ENCODE data around the gene HOXC11.

Gene HOXC11

DNA sequence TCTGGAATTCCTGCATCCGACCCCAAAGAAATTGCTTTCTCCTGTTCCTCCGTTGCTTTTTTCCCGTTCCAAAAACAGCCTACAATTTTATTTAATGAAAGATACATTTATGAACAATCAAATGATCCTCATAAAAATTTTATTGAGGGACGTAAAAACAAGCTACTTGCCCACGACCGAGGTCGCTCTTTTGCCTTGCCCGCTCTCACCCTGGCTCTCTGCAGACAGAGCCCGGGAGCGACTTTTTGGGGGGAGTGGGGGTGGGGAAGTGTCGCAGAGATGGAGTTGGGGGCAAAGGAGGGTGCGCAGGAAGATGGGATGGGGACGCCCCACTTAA is 25.9 kb downstream of the HOXC11 start:
- DNase-seq = no peak

GRCh38 chr12:53999559-54000115 is 26.7 kb downstream of the HOXC11 start:
- no peak for DNase-seq

- no peak for DNase-seq
Measured at GRCh38 chr12:54000116-54001114, 27.5 kb downstream of the HOXC11 start, which contains the start of gene HOXC9. Gene HOXC9 (plus strand): TSS chr12:54000161. CDS start chr12:54000189, 28 bp downstream.

GRCh38 chr12:54001283-54002187 is 28.6 kb downstream of the HOXC11 start:
- no peak for DNase-seq

DNA sequence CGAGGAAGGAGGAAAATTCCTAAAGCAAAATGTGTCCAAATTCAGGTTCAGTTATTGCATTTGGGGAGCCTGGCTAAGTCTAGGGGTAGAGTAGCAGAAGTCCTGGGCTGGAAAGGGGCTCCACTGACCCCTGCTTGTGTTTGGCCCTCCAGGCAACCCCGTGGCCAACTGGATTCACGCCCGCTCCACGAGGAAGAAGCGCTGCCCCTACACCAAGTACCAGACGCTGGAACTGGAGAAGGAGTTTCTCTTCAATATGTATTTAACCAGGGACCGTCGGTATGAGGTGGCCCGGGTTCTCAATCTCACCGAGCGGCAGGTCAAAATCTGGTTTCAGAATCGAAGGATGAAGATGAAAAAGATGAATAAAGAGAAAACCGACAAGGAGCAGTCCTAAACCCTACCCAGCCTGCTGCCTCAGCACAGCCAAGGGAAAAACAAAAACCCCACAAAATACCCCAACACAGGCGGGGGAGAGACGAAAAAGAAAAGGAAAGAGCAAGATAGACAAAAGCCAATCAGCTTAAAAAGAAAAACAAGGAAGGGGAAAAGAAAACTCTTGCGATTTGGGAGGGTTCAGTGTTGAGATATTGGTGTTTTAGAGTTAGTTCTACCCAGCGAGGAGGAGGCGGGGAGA is 29.5 kb downstream of the HOXC11 start:
- DNase-seq = no peak

- DNase-seq = no peak
Measured at GRCh38 chr12:54002915-54003389, 30.0 kb downstream of the HOXC11 start.

- DNase-seq = no peak
Measured at GRCh38 chr12:54003625-54004024, 30.7 kb downstream of the HOXC11 start.

DNA sequence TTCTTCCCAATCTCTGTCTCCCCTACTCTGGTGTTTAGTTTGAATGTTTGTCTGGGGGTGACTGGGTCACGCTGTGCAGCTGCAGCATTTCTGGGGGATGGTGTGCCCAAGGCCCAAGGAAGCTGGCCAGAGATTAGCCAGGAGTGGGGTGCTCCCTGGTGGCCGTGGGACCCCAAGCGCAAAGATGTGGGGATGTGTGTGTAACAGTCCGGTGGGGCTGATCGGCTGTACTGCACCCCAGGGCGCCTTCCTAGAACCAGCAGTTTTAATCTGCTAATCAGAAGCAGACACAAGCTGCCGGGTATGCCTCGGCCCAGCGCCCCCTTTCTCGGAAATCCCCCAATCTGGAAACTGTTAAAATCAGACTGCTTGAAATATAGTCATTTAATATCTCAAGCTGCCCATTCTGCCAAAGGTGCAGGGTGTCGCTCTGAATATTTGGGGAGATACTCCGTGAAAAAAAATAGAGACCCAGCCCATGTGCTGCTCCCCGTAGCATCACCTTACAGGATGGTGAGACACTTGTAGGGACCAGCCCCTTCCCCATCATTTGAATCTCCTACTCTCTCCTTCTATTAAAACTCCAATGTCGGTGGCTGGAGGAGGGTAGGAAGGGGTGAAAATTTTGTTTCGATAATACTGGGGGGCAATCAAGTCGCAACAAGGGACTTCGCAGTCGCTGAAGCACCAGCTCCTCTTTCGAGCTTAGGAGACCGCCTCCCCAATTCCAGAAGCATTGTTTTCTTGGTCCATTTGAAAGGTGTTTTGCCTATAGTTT is 31.3 kb downstream of the HOXC11 start:
- DNase-seq = no peak

DNA sequence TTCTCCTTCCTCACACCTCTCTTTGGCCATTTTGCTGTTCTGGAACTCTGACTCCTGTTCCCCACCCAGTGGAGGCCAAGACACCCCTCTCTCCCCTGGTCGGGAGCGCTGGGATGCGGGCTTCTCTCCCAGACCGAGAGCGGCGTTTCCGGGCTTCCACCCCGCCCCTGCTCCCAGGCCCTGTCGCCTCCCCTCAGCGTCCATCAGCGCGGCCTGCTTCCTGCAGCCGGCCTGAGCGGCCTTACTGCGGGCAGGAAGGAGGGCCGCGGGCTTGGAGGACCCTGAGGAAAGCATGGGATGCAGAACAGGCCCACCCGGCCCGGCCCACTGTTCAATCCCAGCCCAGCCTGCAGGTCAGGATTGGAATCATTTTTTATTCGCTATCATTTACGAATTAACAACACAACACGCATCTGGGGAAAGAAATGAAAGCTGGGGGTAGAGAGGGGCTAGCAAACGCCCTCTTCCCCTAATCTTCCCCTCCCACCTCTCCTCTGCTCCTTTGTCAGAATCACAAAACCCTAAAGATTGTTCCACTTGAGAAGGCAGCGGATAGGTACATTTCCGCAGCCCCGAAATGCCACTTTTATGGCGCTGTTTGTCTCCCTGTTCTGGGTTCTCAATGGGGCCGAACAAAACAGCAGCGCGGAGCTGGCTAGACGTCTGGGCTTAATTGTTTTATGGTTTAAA is 32.1 kb downstream of the HOXC11 start:
- DNase-seq = no peak

DNA sequence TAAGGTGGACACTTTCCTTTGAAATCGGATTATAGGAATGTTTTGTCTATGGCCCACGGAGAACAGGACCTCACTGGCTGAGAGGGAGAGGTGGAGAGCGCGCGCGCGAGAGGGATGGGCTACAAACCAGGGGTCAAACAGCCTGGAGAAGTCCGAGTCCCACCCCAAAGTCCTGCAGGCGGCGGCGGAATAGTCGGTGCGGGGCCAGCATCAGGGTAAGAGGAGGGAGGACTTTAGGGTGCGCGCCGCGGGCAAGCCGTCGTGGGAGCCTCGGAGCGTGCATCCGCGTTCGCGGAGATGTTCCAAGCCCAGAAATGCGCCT is 32.6 kb downstream of the HOXC11 start:
- DNase-seq = no peak

- peak; percentile 97 for DNase-seq
Measured at GRCh38 chr12:54005853-54006558, 33.1 kb downstream of the HOXC11 start.

GRCh38 chr12:54006559-54007220 is 33.8 kb downstream of the HOXC11 start:
- no peak for DNase-seq

DNA sequence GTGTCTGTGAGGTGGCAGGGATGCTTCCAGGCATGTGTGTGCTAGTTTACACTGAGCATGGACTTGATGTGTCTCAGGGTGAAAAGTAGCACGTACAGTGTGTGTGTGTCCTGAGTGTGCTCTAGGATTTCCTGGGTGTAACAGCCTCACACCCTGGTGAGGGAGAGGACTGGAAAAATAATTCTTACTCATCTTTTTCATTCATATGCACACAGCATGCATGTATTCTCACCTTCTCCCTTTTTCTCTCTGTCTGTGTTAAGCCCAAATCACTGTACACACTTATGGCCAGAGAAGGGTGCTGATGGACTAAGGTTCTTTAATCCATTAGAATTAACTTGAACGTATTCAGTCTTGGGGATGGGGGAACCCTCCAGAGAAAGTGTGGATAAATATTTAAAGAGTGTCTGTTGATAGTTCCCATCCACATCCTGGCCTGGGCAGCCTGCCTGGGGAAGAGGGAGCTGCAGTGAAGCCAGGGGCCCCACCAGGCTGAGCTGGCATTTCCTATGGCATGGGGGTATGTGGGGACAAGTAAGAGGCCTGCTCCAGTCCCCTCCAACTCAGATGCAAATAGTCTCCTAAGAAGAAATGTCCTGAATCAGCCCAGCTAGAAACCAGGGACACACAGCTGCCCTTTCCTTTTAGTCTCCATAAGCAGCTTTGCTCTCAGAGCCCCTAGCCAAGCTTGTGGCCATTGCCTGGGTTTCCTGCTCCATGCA is 34.8 kb downstream of the HOXC11 start:
- no peak for DNase-seq

GRCh38 chr12:54008260-54008552 is 35.3 kb downstream of the HOXC11 start:
- no peak for DNase-seq

- DNase-seq = no peak
Measured at GRCh38 chr12:54009171-54010052, 36.5 kb downstream of the HOXC11 start.

GRCh38 chr12:54010053-54010971 is 37.4 kb downstream of the HOXC11 start:
- DNase-seq = no peak

- DNase-seq = no peak
Measured at GRCh38 chr12:54010972-54011664, 38.2 kb downstream of the HOXC11 start.

Data from eye (tissue), 1 donor.